GM12891 (cell line): ENCODE measurements around the gene TMEM200A. TPM values are rescaled to one million over a fixed set of nuclear protein-coding genes. Genes with fewer than 3 reads are reported as not detected.
"Not testable (repeated sequence)": the region's sequence is repeated elsewhere in the genome, so short reads cannot be mapped to it uniquely, and the experiment has no call there.

Source experiments
- DNase-seq: peaks from one replicate; pipeline ENCODE4 v3.0.0; 2011; ENCODE audit warnings: low spot score; ENCODE audit not compliant: insufficient read length
- FAIRE-seq: peaks from 2 replicates; lab custom pipeline; 2011; peaks lifted over from hg19 to GRCh38; lab: Jason Lieb, UNC
- PAX5 ChIP-seq: IDR thresholded peaks from 2 replicates; pipeline ENCODE4 v1.6.1; 2011; ENCODE audit warnings: low read length, moderate library complexity, mild to moderate bottlenecking; ENCODE audit not compliant: insufficient read depth, severe bottlenecking
- POLR2A ChIP-seq: IDR thresholded peaks from 2 replicates; pipeline ENCODE4 v1.6.1; 2011; ENCODE audit warnings: low read depth, low read length, control low read depth
- POLR2AphosphoS5 ChIP-seq: IDR thresholded peaks from 2 replicates; pipeline ENCODE4 v1.6.1; 2011; ENCODE audit warnings: low read depth, low read length, control low read depth
- POU2F2 ChIP-seq: IDR thresholded peaks from 2 replicates; pipeline ENCODE4 v1.6.1; 2011; ENCODE audit warnings: low read depth, mild to moderate bottlenecking, control low read depth, low read length, moderate library complexity
- SPI1 ChIP-seq: IDR thresholded peaks from 2 replicates; pipeline ENCODE4 v1.6.1; 2011; ENCODE audit warnings: low read depth, low read length, control low read depth
- TAF1 ChIP-seq: IDR thresholded peaks from 2 replicates; pipeline ENCODE4 v1.6.1; 2011; ENCODE audit warnings: low read depth, low read length, control low read depth
- polyA plus RNA-seq: library from polyadenylated mRNA; unstranded; fragments of >200 nt; gene quantifications from one replicate; pipeline ENCODE4 v1.2.1, GENCODE V29; 2012; ENCODE audit warnings: low read depth, missing spikeins, inconsistent platforms; ENCODE audit not compliant: missing spikeins

Gene TMEM200A
- polyA plus RNA-seq = 1.8 TPM

GRCh38 chr6:130365166-130366106, at the start of gene TMEM200A:
TMEM200A (plus strand) TSS chr6:130366017; CDS start chr6:130440423, 74,406 bp downstream.
- peak; percentile 53 for DNase-seq
- no peak for FAIRE-seq
- no peak for TF ChIP-seq POLR2AphosphoS5
- no peak for TF ChIP-seq TAF1

GRCh38 chr6:130320908-130321307, 44.9 kb upstream of the TMEM200A start:
- FAIRE-seq (no peak), DNase-seq (no peak)
- TF ChIP-seq POLR2A (no peak), POLR2AphosphoS5 (no peak), TAF1 (no peak), PAX5 (no peak), POU2F2 (no peak), SPI1 (no peak)

- TF ChIP-seq POLR2AphosphoS5 (no peak), SPI1 (peak; percentile 31; the same call in 1 of the 2 replicates), POLR2A (no peak), POU2F2 (no peak), TAF1 (no peak), PAX5 (no peak)
- DNase-seq = no peak
- peak; percentile 83 for FAIRE-seq
Measured at GRCh38 chr6:130322673-130323268, 43.0 kb upstream of the TMEM200A start.

- FAIRE-seq (no peak), DNase-seq (no peak)
- no peak for TF ChIP-seq POLR2A
- TF ChIP-seq PAX5 = no peak
- TF ChIP-seq POLR2AphosphoS5 = no peak
Measured at GRCh38 chr6:130324657-130325056, 41.2 kb upstream of the TMEM200A start.

- TF ChIP-seq SPI1 = no peak
- TF ChIP-seq PAX5 = no peak
- TF ChIP-seq POLR2A = no peak
- no peak for TF ChIP-seq POU2F2
- TF ChIP-seq POLR2AphosphoS5 = no peak
- no peak for TF ChIP-seq TAF1
- FAIRE-seq (no peak), DNase-seq (no peak)
Measured at GRCh38 chr6:130326496-130326895, 39.3 kb upstream of the TMEM200A start.

- DNase-seq = no peak
- TF ChIP-seq POLR2A = no peak
- TF ChIP-seq POU2F2 = no peak
- no peak for TF ChIP-seq TAF1
- TF ChIP-seq POLR2AphosphoS5 = no peak
- TF ChIP-seq PAX5 = no peak
- TF ChIP-seq SPI1 = no peak
- FAIRE-seq = no peak
Measured at GRCh38 chr6:130337534-130337933, 28.3 kb upstream of the TMEM200A start.

- not testable (repeated sequence) for DNase-seq, FAIRE-seq
Measured at GRCh38 chr6:130346324-130346723, 19.5 kb upstream of the TMEM200A start.

- FAIRE-seq = no peak
- DNase-seq = no peak
- TF ChIP-seq PAX5 (no peak), POU2F2 (no peak), TAF1 (no peak), POLR2AphosphoS5 (no peak), POLR2A (no peak), SPI1 (no peak)
Measured at GRCh38 chr6:130354322-130354721, 11.5 kb upstream of the TMEM200A start.

GRCh38 chr6:130355572-130355971, 10.2 kb upstream of the TMEM200A start:
- TF ChIP-seq TAF1 (no peak), POLR2A (no peak), PAX5 (no peak), POLR2AphosphoS5 (no peak), SPI1 (no peak), POU2F2 (no peak)

GRCh38 chr6:130357436-130357835, 8.4 kb upstream of the TMEM200A start:
- no peak for DNase-seq
- TF ChIP-seq POLR2AphosphoS5 (no peak), SPI1 (no peak), TAF1 (no peak), POLR2A (no peak), PAX5 (no peak), POU2F2 (no peak)
- FAIRE-seq = no peak

More at GRCh38 chr6:130355572-130355971, 10.2 kb upstream of the TMEM200A start:
- DNase-seq (no peak), FAIRE-seq (no peak)

GRCh38 chr6:130359736-130360135, 6.1 kb upstream of the TMEM200A start:
- TF ChIP-seq POLR2A (no peak), TAF1 (no peak), PAX5 (no peak), POU2F2 (no peak)
- DNase-seq = no peak
- FAIRE-seq = no peak
